Measurements from ENCODE around the gene SMIM9.

Gene SMIM9

GRCh38 chrX:154776753-154777152, 57.7 kb downstream of the SMIM9 start:
- no peak for DNase-seq

- no peak for DNase-seq
Measured at GRCh38 chrX:154775419-154776349, 58.8 kb downstream of the SMIM9 start.

- DNase-seq: no peak
Measured at GRCh38 chrX:154774622-154775021, 59.8 kb downstream of the SMIM9 start.
